Measurements from ENCODE around the gene URAD.
"Not testable (repeated sequence)": the region's sequence is repeated elsewhere in the genome, so short reads cannot be mapped to it uniquely, and the experiment has no call there.

The URAD gene

GRCh38 chr13:27988520-27988919 is at the start of gene URAD:
Gene URAD, minus strand, starts transcription at chr13:27988693. Its CDS starts 56 bp downstream, at chr13:27988637.
- DNase-seq (ENCODE audit: low read depth, low spot score): no peak

DNA sequence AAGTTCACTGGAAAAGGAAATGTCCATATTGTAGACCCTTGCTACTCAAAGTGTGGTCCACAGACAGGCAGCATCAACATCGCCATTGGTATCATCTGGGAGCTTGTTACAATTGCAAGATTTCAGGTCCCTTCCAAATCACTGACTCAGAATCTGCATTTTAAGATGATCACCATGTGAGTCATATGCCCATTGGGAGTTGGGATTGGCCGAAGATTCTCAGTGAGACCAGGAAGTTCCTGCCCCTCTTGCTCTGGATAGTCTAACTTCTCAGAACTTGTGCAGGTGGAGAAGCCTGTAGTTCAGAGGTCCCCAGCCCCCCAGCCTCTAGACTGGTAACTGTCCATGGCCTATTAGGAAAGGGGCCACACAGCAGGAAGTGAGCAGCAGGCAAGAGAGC is 48.9 kb upstream of the URAD start:
- no peak for DNase-seq (ENCODE audit: low read depth, low spot score)

DNA sequence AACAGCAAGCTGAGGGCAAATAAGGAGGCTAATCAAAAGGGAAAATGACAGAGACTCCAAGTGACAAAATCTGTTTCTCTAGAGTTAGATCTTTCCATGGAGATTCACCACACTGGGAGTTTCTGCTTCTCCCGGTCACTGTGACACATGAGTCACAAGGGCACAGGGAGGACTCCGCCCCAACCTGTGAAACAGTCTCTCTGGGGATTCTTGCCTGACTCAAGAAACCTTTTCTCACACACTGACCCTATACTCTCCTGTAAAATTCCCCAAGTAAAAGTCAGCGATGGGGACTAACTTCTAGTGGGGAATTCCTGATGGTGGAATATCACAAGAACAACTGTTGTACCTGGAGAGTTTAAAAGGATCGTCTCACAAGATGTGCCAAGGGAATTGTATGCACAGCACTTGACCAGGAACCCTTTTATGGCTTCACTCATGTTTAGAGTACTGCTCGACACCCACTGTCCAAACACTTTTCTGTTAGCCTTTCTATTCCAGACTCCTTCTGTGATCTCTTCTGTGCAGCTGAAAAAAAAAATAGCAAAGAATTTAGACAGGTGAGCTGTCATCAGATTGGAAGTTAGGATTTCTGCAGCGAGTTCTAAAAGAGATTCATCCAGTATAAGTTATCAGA is 46.8 kb upstream of the URAD start:
- DNase-seq (ENCODE audit: low read depth, low spot score): no peak

DNA sequence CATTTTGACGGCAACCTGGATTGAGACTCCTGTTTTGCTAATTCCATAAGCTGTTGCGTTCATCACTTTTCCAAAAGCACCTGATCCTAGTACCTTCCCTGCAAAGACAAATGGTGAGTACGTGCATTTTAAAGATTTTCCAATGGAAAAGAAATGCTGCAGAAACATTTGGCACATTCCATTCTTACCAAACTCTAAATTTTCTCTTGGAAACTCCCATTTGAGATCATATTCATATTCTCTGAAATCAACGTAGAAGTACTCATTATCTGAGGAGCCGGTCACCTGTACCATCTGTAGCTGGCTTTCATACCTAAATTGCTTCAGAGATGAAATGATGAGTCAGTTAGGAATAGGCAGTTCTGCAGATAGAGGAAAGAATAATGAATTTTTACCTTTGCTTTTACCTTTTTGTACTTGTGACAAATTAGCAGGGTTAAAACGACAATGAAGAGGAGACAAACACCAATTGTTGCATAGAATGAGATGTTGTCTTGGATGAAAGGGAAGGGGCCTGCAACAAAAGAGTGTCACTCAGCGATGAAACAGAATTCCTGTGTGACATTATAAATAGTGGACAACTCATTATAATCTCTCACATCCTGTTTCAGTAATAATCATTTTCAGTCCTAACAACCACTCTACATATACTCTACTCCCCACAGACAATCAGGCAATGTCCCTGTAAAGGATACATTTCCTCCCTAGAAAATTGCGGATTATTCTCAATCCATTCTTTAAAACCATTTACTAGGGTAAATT is 45.6 kb upstream of the URAD start:
- DNase-seq (ENCODE audit: low read depth, low spot score): no peak

- not testable (repeated sequence) for DNase-seq (ENCODE audit: low read depth, low spot score)
Observed at GRCh38 chr13:28032438-28032837, 43.9 kb upstream of the URAD start.

DNA sequence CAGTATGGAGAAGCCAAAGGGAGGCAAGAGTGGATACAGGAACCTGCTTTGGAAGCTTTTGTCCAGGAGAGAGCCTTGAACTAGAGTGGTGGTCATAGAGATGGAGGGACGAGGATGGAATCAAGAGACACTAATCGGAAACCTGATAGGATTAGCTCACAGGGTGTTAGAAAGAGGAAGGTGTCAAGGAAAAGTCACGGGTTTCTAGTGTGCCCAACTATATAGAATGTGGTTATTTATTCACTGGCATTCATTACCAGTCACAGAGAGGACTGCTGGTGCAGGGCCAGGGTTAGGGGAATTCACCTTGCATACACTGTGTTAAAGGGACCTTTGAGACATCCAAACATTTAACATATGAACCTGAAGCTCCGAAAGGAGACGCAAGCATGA is 43.4 kb upstream of the URAD start:
- no peak for DNase-seq (ENCODE audit: low read depth, low spot score)

GRCh38 chr13:28031220-28031895 is 42.9 kb upstream of the URAD start:
- no peak for DNase-seq (ENCODE audit: low read depth, low spot score)

GRCh38 chr13:28027607-28028364 is 39.3 kb upstream of the URAD start:
- DNase-seq (ENCODE audit: low read depth, low spot score): no peak

DNA sequence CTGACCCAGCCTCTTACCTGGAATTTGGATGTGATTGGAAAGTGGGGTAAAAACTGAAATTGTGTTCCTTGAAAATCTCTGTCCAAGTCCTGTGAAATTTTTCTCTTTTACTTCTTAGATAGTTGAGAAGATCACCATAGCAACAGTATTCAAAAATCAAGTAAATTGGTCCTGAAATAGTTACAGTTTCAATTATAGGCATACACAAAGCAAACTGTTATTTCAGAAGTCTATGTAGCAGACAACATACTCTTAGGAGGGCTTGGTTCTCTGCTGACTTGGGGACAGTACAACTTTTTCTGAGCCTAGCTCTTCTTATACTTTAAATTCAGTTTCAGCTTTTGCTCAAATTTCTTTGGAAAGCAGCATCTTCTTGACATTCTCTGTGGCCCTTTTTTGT is 38.6 kb upstream of the URAD start:
- no peak for DNase-seq (ENCODE audit: low read depth, low spot score)

DNA sequence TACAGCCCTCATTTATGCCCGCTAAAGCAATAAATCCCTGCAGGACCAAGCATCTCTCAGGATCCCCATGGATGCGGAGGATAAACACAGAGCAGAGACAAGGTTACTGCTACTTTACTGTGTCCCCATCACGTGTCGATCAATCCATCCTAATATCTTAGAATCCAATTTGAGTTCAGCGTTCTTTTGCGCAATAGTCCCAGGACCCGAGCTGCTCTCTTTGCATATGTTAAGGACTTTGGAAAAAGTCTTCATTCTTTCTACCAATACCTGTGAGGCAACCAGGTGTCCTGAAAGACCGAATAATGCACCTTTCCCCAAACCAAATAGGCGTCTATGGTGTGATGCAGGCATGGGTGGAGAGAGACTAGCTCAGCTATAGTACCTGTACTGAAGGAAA is 38.0 kb upstream of the URAD start:
- DNase-seq (ENCODE audit: low read depth, low spot score): no peak

DNA sequence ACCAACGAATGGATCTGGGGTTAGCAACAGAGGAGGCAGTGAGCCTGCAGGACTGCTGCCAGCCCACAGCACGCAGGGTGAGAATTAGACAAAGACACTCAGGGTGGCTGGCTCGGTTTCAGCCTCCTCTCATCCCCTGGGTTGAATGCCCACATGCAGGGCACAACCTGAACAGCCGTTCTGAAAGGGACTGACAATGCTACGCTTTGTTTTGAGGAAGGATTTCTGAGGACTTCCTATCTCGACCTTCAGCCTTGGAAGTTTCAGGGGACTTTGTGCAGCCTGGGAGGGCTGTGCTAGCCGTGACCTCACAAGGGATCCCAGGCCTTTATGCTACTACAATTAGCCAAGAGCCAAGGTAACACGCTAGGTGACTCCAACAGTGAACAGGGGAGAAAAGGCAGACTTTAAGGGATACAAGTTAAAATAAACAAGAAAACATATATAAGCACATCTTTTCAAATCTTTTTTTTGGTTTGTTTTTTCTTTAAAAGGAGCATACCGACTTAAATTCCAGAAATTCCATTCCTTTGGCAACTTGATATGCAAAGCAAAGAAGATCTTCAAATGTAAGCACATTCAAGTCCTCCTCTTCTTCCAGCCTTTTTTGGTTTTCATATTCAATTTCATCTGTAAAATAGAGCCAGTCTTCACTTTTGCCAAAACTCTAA is 34.5 kb upstream of the URAD start:
- DNase-seq (ENCODE audit: low read depth, low spot score): no peak

- no peak for DNase-seq (ENCODE audit: low read depth, low spot score)
Observed at GRCh38 chr13:28014301-28014700, 25.8 kb upstream of the URAD start.

DNA sequence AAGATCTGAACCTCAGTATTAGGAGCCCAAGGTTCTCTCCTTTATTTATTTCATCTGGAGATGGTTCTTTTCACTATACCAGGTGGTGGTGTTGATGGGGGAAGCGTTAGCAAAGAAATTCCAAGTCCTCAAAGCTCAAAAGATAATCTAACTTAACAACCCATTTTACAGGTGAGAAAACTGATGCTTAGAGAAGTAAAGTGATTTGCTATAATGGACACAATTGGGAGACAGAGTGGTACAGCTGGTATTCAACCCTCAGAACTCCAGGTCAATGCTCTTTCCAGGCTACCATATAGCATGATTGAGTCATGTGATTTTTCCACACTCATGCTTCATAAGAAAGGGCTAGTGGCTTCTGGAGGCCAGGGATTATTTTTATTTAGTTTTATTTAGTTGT is 25.0 kb upstream of the URAD start:
- DNase-seq (ENCODE audit: low read depth, low spot score): no peak

DNA sequence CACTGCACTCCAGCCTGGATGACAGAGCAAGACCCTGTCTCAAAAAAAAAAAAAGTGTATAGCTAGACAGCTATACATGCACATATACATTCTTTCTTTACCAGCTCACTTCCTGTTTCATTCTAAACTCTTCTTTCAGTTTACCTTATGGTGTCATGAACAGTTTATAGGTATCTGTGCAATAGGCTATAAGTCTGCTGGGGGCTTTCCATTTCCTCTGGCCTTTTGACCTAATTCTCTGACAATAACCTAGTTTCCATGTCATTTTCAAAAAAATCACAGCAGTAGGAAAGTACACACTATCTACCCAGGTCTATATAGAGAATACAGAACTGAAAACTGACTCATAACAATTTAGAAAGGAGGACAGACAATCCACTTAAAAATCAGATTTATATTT is 24.4 kb upstream of the URAD start:
- no peak for DNase-seq (ENCODE audit: low read depth, low spot score)

GRCh38 chr13:28012383-28012782 is 23.9 kb upstream of the URAD start:
- no peak for DNase-seq (ENCODE audit: low read depth, low spot score)

DNA sequence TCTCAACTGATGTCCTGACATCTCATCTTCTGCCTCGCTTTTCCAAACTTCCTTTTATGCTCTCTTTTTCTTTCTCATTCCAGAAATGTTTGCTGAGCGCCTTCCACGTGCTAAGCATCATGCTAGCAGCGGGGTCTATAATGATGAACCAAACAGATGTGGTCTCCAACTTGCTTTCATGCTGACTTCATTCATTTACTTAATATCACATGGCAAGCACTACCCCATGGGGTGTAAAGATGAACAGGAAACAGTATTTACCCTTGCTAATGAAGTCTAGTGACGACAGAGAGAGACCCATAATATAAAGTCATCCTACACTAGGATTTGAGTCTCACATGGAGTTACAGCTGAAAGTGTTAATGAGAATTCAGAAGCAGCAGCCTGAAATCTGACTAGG is 21.6 kb upstream of the URAD start:
- no peak for DNase-seq (ENCODE audit: low read depth, low spot score)

DNA sequence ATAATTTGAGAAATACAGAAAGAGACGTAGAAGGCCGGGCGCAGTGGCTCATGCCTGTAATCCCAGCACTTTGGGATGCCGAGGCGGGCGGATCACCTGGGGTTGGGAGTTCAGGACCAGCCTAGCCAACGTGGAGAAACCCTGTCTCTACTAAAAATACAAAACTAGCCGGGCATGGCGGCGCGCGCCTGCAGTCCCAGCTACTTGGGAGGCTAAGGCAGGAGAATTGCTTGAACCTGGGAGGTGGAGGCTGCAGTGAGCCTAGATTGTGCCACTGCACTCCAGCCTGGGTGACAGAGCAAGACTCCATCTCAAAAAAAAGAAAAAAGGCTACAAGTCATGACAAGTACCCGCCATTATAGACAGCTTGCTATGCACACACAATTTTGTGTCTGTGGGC is 16.5 kb upstream of the URAD start:
- DNase-seq (ENCODE audit: low read depth, low spot score): not testable (repeated sequence)

- no peak for DNase-seq (ENCODE audit: low read depth, low spot score)
Observed at GRCh38 chr13:28002886-28003698, 14.6 kb upstream of the URAD start.

GRCh38 chr13:28001837-28002473 is 13.5 kb upstream of the URAD start:
- DNase-seq (ENCODE audit: low read depth, low spot score): no peak

DNA sequence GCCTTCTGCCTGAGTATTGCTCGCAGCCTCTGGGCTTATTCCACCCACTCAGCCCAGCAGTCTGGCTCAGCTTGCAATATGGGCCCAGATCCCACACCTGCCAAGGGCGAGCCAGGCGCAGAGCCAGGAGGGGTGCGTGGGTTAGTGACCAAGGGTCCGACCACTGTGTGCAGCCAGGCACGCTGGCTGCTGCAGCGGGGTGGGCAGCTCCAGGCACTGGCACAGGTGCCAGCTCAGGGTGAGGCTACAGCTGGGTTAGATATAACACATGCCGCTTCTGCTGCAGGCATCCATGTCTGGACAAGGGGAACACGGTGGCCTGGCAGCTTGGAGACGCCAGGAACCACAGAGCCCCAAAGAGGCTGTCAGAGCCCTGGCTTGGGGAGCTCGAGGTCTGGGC is 12.6 kb upstream of the URAD start:
- DNase-seq (ENCODE audit: low read depth, low spot score): no peak
